ENCODE measurements around the gene ZBED3. TPM values are rescaled to one million over a fixed set of nuclear protein-coding genes. Genes with fewer than 3 reads are reported as not detected.
"Not testable (repeated sequence)": the region's sequence is repeated elsewhere in the genome, so short reads cannot be mapped to it uniquely, and the experiment has no call there.

Gene ZBED3
- total RNA-seq, 3 donors from 2014 or later = 4.8 to 46.7 (median 5.9) TPM

DNA sequence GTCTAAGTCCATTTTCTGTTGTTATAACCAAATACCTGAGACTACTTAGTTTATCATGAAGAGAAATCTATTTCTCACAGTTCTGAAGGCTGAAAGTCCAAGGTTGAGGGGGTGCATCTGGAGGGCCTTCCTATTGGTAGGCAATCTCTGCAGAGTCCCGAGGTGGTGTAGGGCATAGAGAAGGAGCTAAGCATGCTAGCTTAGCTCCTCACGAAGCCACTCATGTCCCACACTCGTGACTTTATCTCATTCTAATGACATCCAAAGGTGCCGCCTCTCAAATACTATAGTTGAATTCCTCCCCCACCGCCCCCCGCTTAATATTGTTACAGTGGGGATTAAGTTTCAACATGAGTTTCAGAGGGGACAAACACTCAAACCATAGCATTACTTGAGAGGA is 36.0 kb upstream of the ZBED3 start:
- Histone ChIP-seq H3K9me3 (no peaks in the 10 kb centered on the region), H3K4me3 (no peak overlapping the region), H3K4me1 (no peaks in the 10 kb centered on the region), H3K27ac (no peak overlapping the region), H3K36me3 (no peaks in the 10 kb centered on the region), H3K27me3 (no peaks in the 10 kb centered on the region)
- intact Hi-C loops (cut with DNase I; ENCODE audit: low total_unique reads) = no loop called here
- no peak for DNase-seq (ENCODE audit: low spot score in 2 of 2)
- TF ChIP-seq POLR2AphosphoS5 (IDR thresholded peaks at IDR 0.05) = no peak
- TF ChIP-seq POLR2A (IDR thresholded peaks at IDR 0.05) = no peak
- TF ChIP-seq, protein P1, sequence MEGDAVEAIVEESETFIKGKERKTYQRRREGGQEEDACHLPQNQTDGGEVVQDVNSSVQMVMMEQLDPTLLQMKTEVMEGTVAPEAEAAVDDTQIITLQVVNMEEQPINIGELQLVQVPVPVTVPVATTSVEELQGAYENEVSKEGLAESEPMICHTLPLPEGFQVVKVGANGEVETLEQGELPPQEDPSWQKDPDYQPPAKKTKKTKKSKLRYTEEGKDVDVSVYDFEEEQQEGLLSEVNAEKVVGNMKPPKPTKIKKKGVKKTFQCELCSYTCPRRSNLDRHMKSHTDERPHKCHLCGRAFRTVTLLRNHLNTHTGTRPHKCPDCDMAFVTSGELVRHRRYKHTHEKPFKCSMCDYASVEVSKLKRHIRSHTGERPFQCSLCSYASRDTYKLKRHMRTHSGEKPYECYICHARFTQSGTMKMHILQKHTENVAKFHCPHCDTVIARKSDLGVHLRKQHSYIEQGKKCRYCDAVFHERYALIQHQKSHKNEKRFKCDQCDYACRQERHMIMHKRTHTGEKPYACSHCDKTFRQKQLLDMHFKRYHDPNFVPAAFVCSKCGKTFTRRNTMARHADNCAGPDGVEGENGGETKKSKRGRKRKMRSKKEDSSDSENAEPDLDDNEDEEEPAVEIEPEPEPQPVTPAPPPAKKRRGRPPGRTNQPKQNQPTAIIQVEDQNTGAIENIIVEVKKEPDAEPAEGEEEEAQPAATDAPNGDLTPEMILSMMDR (IDR thresholded peaks at IDR 0.05) = no peak

DNA sequence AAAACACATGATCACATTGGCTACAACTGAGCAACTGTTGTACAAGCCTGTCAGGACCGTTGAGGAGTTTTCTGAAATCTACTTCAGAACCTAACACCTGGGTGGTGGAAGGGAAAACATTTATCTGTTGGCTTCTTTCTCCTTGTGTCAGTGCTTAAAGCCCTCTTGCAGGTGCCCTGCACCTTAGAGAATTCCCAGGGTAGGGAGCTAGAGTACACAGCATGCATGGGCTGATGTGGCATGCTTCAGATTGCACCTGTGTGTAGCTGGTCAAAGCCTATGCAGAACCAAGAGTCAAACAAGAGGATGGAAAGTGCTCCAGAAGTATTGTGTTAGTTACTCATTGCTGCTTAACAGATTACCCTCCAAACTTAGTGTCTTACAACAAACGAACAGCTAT is 33.6 kb upstream of the ZBED3 start:
- no peak for DNase-seq (ENCODE audit: low spot score in 2 of 2)
- H3K27ac ChIP-seq = no peak overlapping the region
- no peak overlapping the region for H3K4me3 ChIP-seq
- H3K27me3 ChIP-seq = no peaks in the 10 kb centered on the region
- intact Hi-C loops (cut with DNase I; ENCODE audit: low total_unique reads) = no loop called here
- TF ChIP-seq POLR2AphosphoS5 (IDR thresholded peaks at IDR 0.05) (no peak), POLR2A (IDR thresholded peaks at IDR 0.05) (no peak)
- TF ChIP-seq, protein P1 (IDR thresholded peaks at IDR 0.05) = no peak
- H3K36me3 ChIP-seq = no peaks in the 10 kb centered on the region
- no peaks in the 10 kb centered on the region for H3K4me1 ChIP-seq
- H3K9me3 ChIP-seq = no peaks in the 10 kb centered on the region

GRCh38 chr5:77120086-77120485 is 33.0 kb upstream of the ZBED3 start:
- Histone ChIP-seq H3K4me1 (no peaks in the 10 kb centered on the region), H3K4me3 (no peak overlapping the region), H3K27ac (no peak overlapping the region), H3K36me3 (no peaks in the 10 kb centered on the region), H3K27me3 (no peaks in the 10 kb centered on the region), H3K9me3 (no peaks in the 10 kb centered on the region)
- no peak for TF ChIP-seq POLR2AphosphoS5 (IDR thresholded peaks at IDR 0.05)
- TF ChIP-seq POLR2A (IDR thresholded peaks at IDR 0.05) = no peak
- TF ChIP-seq, protein P1 (IDR thresholded peaks at IDR 0.05) = no peak
- intact Hi-C loops (cut with DNase I; ENCODE audit: low total_unique reads) = no loop called here
- DNase-seq (ENCODE audit: low spot score in 2 of 2) = no peak

- intact Hi-C loops (cut with DNase I; ENCODE audit: low total_unique reads) = no loop called here
- Histone ChIP-seq H3K4me3 (no peak overlapping the region), H3K4me1 (no peaks in the 10 kb centered on the region), H3K27me3 (no peaks in the 10 kb centered on the region), H3K9me3 (no peaks in the 10 kb centered on the region), H3K36me3 (no peaks in the 10 kb centered on the region), H3K27ac (no peak overlapping the region)
- TF ChIP-seq, protein P1 (IDR thresholded peaks at IDR 0.05) = no peak
- no peak for TF ChIP-seq POLR2AphosphoS5 (IDR thresholded peaks at IDR 0.05)
- no peak for TF ChIP-seq POLR2A (IDR thresholded peaks at IDR 0.05)
- no peak for DNase-seq (ENCODE audit: low spot score in 2 of 2)
Observed at GRCh38 chr5:77117161-77117560, 30.1 kb upstream of the ZBED3 start.

- not testable (repeated sequence) for H3K9me3 ChIP-seq; H3K36me3 ChIP-seq; H3K4me1 ChIP-seq; DNase-seq (ENCODE audit: low spot score in 2 of 2); H3K27me3 ChIP-seq; H3K27ac ChIP-seq; H3K4me3 ChIP-seq
- intact Hi-C loops (cut with DNase I; ENCODE audit: low total_unique reads) = loop anchor here (5.0 kb wide), 1 partner anchor 295 kb away; no protein-coding TSS in a partner anchor
Observed at GRCh38 chr5:77107035-77107434, 19.9 kb upstream of the ZBED3 start.

GRCh38 chr5:77104813-77105212 is 17.7 kb upstream of the ZBED3 start:
- intact Hi-C loops (cut with DNase I; ENCODE audit: low total_unique reads) = loop anchor here (5.0 kb wide), 1 partner anchor 297 kb away; no protein-coding TSS in a partner anchor
- no peaks in the 10 kb centered on the region for H3K36me3 ChIP-seq
- TF ChIP-seq POLR2AphosphoS5 (IDR thresholded peaks at IDR 0.05) (no peak), POLR2A (IDR thresholded peaks at IDR 0.05) (no peak)
- TF ChIP-seq, protein P1 (IDR thresholded peaks at IDR 0.05) = no peak
- H3K27me3 ChIP-seq = no peaks in the 10 kb centered on the region
- H3K4me1 ChIP-seq = no peaks in the 10 kb centered on the region
- no peak overlapping the region for H3K27ac ChIP-seq
- no peaks in the 10 kb centered on the region for H3K9me3 ChIP-seq
- no peak for DNase-seq (ENCODE audit: low spot score in 2 of 2)
- no peak overlapping the region for H3K4me3 ChIP-seq
